Stimulated activated CD4-positive, alpha-beta T cell treated with anti-CD3 and anti-CD28 coated beads, Interleukin-15, amount 100 ng/mL, for 1 hour (primary cell): ENCODE measurements around the gene PRKCQ.

Experiments
- DNase-seq, 2 donors: peaks; one replicate each; pipeline ENCODE4 v3.0.0-alpha.2; 2020; ENCODE audit warnings: low read depth in 1 of 2, low spot score in 1 of 2

Gene PRKCQ

DNA sequence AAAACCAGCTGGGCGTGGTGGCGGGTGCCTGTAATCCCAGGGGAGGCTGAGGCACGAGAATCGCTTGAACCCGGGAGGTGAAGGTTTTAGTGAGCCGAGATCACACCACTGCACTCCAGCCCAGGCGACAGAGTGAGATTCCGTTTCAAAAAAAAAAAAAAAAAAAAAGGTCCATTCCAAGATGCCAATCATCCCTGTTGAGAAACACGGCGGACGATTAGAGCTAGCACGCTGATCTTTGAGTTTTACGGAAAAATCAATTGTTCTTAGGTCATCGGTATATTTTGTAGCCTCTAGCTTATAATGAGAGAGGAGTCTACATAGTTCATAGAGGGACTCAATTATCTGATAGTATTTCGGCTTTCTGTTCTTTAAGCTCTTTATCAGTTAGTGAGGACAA lies 169.2 kb downstream of the PRKCQ start:
- DNase-seq: no peak

DNA sequence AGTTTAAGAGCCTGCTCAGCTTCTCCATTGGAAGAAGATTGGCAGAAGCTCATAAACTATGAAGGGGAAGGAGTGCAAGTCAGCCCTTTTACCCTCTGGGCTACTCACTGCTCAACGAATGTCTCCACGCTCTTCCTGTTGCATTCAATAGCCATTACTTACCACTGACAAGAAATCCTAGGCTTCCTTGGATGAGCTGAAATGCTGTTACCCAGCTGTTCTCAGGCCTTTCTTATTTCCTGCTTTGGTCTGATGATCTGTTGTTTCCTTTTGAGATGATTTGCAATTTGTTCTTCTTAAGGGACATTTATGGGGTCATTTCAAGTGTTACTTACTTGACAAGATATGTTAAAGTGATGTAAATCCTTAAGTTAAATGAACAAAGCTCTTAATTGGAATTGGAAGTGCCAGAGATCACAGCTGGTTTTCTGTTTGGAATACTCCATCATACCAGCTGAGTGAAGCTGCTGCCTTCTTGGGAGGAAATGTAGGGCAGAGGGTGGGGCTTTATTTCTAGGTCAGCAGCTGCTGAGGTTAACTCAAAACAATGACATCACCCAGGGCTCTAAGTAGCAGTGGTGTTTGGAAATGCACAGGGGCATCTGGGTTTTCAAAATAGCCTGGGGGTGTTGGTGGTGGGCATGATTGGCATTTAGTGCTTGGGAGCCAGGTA lies 170.0 kb downstream of the PRKCQ start:
- no peak for DNase-seq

DNA sequence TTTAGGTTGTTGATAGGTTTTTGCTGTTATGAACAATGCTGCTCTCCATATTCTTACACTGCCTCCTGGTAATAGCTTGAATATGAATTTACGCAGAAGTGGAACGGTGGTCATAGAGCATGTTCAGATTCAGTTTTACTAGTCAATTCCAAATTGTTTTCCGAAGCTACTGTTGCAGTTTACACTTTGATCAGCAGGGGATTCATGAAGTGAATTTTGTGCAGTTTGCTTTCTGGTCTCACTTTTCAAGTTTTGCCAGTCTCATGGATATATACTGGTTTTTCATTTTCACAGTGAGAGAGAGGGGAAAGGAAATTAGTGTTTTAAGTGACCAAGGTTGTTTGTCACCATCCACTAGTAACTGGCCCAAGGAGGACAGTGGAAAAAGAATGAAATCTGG lies 171.3 kb downstream of the PRKCQ start:
- DNase-seq: no peak

DNA sequence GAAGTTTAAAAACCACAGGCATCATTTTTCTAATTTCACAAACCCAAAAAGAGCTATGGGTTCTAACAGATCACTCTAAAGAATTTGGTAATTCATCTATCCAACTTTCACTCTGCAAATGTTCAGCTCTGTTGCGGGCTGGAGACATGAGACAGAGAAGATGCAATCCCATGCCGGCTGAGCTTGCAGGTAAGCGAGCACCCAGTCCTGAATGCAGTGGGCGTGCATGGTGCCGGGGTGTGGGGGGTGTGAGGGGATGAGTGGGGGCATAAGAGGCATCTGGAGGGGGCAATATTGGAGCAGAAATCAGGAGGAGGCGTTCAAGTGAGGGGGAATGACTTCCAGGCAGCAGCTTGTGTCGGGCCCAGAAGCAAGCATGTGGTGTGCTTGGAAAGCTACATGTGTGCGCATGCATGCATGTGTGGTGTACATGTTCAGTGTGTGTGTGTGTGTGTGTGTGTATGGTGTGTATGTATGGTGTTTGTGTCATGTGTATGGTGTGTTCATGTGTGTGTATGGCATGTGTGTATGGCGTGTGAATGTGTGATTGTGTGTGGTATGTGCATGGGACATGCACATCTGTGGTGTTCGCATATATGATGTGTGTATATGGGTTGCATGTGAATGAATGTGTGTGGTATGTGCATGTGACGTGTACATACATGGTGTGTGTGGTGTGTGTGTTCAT lies 172.9 kb downstream of the PRKCQ start:
- no peak for DNase-seq

DNA sequence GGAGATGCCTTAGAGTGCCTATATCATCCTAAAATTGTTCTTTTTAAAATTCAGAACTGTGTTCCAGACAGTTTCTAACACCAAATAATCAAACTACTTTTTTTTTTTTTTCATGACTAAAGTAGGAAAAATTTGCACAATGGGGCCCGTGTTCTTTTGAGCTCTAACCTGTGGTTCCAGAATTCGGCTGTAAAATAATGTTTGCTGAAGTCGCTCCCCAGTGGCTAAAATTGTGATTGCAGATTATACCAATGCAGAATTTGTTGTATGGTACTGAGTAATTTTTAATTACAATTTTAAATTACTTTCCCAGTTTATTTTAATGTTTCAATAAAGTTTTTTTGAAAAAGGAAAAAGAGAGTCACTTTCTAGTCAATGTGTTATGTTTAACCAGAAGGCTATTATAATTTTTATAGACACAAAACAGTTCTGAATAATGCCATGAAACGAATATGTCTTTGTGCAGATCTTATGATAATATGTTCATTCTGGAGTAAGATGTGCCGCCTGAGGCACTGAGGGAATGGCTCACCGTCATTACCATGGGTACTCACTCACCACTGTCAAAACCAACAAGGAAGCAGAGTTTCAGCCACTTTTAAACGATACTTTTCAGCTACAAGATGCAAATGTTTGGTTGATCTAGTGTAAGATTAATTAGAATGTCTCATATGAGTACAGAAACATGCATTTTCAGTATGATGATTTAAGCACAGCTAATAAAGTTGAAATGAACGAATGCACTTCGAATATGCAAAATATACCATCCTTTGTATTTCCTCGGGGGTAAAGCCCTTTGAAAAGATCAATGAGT lies 173.6 kb downstream of the PRKCQ start:
- no peak for DNase-seq

DNA sequence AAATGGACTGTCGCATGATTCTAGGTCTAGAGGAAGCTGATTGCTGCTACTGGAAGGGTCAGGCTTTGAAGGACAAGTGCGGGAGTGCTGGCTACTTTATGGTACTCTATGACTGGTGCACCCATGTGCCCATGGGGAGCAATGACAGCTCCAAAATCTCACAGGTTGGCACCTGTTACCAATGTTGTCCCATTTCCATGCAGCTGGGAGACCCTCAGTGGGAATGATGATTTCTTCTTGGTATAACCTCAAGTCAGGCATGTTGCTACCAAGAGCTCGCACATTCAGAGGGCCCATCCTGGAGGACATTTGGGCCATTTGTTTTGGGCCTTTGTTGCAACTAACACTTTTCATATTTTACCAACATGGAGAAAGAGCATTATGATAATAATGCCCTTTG lies 174.4 kb downstream of the PRKCQ start:
- no peak for DNase-seq

DNA sequence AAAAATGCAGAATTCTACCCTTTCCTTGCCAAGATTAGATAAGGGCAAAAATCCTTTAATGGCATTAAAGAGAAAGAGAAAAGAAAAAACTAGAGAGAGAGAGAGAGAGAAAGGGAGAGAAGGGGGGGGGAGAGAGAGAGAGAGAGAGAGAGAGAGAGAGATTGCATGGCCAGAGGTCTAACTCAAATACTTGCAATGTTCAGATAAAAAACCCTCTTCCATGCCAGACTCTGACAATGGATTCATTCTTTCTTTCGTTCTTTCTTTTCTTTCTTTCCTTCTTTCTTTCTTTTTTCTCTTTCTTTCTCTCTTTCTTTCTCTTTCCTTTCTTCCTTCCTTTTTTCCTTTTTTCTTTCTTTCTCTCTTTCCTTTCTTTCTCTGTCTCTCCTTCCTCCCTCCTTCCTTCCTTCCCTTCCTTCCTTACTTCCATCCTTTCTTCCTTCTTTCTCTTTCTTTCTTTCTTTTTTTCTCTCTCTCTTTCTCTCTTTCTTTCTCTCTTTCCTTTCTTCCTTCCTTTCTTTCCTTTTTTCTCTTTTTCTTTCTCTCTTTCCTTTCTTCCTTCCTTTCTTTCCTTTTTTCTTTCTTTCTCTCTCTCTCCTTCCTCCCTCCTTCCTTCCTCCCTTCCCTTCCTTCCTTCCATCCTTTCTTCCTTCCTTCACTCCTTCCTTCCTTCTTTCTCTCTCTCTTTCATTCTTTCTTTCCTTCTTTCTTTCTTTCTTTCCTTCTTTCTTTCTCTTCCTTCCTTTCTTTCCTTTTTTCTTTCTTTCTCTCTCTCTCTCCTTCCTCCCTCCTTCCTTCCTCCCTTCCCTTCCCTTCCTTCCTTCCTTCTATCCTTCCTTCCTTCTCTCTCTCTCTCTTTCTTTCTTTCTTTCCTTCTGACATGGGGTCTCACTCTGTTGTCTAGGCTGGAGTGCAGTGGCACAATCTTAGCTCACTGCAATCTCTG lies 175.7 kb downstream of the PRKCQ start:
- DNase-seq: no peak

DNA sequence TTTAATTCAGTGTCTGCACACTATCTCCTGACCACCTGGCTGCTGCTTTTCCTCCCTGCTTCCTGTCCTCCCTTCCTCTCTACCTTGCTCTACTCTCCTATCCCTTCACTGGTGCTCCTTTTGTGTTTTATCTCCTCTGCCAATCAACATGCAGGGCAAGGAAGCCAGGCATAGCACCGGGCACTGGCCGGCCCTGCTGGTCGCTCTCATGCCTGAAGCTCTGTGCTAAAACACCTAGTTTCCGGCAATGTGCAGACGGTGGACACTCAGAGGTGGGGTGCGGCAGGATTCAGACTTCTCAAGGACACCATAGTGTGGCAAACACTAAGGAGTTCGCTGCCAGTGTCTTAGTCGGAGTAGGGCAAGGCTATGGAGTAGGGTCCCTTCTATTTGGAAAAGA lies 177.1 kb downstream of the PRKCQ start:
- DNase-seq: no peak

DNA sequence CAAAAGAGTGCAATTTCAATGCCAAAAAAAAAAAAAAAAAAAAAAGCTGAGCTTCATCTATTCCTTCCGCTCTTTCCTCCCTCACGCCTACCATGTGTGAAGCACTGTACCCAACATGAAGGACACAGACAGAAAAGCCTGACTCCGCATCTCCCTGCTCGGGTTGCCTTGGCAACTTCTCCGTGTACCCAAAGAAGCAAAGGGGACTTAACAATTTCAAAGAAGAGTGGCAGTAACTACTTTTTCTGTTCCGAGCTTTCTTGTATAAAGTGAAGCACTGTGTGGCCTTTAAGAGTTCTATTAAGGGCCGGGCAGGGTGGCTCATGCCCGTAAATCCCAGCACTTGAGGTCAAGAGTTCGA lies 177.7 kb downstream of the PRKCQ start:
- DNase-seq: no peak

DNA sequence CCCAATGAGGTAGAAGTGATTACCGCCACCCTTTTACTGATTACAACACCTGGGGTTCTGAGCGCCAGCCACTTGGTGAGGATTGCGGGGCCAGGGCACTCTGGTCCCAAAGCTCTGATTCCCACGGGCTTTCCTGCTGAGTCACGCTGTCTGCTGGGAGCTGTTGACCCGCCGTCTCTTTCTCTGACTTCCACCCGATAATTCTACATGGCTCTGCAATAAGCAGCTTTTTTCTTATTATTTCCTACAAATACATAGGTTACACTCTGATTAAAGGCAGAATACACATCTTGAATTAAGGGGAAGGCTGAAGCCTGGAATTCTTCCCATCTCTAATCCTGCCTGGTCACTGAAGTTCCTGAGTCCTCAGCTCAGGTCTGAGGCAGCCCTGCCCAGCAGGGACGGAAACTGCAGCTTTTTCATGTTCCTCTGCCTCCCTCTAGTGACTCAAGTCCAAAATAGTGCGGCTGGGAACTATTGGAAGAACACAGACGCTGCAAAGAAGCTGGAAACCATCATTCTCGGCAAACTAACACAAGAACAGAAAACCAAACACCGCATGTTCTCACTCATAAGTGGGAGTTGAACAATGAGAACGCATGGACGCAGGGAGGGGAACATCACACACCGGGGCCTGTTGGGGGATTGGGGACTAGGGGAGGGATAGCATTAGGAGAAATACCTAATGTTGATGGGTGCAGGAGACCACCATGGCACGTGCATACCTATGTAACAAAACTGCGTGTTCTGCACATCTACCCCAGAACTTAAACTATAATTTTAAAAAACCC lies 178.3 kb downstream of the PRKCQ start:
- peak in 1 of 2 donors; percentile 17 for DNase-seq

DNA sequence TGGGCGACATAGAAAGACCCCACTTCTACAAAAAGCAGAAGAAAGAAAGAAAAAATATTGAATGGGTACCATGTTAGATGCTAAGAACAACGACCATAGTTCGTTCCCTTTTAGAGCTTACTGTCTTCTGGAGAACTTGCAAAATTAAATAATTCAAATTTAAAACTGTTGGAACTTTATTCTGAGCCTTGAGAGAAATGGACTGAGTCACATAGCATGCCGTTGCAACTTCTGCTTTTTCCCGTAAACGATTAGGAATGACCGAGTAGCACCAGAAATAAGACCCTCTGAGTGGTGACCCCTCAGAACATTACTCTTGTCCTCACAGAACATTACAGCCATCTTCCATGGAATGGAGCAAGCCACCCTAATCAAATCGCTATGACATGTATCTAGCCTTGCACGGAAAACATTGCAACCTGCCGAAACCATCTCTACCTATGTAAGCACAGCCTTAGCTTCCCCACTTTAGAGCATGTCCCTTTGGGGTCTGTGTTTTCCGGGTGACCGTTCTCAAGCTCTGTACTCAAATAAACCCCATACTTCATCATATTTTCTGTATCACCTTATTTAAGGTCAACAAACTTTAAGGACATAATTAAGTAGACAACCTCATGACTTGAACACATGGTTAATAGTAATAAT lies 179.1 kb downstream of the PRKCQ start:
- DNase-seq: no peak

DNA sequence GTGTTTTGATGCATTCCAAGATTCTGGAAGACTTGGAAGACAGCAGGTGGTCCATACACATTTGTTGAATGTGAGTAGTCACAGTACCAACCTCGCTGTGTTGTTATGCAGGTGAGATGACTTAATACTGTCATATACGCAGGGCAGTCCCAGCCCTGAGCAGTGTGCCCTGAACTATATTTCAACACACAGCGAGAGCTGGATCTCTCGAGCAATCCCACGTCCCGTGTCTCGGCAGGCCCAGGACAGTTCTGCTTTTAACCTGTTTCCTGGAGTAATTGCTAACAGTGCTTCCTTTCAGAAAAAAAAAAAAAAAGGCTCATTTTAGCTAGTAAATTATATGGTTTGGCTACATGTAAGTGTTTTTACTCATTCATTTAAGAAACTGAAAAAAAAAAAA lies 179.7 kb downstream of the PRKCQ start:
- no peak for DNase-seq

DNA sequence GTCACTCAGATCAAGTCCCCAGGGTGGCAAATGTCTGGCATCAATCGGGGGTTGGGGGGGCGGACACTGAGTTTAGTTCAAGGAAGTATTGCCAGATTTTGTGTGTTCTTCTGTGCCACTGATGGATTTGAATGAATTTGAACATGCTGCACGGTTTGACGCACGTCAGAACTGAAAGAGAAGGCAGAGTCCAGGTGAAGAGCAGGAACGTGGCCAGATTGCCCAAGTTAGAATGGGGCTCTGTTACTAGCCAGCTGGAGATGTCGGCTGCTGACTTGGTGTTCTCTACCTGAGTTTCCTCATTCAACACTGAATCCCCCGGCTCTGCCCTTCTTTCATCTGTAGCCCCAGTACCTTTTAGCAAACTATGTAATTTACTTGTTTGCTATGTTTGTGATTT lies 180.2 kb downstream of the PRKCQ start:
- DNase-seq: no peak

DNA sequence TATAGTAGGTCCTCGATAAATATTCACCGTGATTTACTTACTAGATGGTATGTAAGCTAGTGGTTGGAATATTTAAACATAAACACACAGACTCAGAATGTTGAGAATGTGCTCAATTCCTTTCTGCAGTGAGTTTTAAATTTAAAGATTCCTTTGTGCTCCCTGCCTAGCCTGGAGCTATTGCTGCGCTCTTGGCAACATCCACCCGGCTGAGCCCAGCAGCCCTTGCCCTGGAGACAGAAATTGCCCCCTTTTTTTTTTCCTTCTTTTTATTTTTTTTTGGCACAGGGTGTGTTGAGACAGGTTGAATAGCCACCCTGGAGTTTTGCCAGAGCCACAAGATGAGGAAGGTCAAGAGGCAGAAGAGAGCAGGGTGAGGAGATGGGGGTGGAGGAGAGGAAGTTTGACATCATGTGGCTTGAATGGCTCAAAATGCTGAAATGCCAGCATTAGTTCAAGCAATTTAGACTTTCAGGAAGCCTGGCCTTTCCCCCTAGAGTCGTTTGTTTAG lies 180.8 kb downstream of the PRKCQ start:
- DNase-seq: no peak

DNA sequence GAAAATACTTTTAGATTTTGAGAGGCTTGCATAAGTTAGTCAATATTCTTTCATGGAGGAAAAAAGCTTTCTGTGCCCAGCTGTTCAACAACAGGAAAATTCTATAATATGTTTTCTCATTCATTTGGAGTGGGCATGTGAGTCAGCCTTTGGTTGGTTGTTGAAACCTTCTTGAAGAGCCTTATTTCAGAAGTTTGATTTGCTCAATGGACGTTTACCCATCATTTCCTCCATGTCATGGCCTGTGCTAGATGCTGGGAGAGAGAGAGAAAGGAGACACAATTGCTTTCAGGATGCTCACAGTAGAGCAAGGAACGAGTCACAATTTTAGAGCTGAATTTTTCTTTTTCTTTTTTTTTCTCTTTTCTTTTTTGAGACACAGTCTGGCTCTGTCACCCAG lies 181.7 kb downstream of the PRKCQ start:
- no peak for DNase-seq

DNA sequence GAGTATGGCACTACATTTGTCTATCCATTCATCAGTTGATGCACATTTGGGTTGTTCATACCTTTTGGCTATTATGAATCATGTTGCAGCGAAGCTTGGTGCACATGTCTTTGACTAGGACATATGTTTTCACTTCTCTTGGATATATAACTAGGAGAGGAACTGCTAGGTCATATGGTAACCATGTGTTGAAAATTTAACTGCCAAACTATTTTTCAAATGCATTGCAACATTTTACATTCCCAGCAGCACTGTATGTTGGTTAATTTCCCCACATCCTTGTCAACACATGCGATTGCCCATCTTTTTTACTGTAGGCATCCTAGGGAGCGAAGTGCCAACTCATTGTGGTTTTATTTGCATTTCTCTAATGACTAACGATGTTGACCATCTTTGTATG lies 183.4 kb downstream of the PRKCQ start:
- DNase-seq: no peak

DNA sequence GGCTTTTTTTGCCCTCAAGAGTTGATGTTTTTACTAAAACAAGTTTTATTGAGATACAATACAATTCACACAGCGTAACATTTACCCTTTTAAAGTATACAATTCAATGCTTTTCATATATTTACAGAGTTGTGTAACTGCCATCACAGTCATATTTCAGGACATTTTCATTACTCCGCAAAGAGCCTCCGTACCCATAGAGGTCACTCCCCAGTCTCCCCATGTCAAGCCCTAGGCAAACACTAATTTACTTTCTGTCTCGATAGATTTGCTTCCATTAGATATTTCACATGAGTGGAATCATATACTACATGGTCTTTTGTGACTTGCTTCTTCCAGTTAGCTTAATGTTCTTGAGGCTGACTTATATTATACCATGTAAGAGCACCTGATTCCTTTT lies 183.8 kb downstream of the PRKCQ start:
- no peak for DNase-seq

DNA sequence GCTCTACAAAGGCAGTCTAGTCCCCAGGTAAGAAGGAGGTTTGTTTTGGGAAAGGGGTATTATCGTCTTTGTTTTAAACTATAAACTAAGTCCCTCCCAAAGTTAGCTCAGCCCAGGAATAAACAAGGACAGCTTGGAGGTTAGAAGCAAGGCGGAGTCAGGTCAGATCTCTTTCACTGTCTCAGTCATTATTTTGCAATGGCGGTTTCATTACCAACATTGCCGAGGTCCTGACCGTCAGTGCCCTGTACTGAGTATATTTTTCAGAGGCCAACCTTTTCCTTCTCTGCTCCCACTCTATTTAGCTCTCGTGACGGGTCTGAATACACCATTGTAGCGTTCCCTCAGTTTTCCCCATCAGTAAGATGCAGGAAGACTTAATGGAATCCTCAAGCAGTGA lies 184.5 kb downstream of the PRKCQ start:
- DNase-seq: no peak

DNA sequence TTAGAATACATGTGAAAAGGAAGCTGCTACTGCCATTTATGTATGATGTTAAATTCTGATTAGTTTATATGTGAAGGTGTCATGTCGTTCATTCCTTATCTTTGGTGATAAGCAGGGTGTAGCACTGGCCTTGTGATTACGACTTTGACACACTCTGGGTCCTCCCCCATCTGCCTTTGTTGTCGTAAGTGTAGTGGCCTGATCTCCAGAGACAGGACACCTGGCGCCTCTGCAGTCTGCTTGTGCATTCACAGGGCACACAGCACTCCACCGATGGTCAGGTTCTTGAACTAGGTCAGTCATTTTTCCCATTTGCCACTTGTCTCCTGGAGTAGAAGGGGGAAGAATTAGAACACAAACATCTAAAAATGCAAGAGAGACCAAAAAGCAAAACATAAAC lies 186.0 kb downstream of the PRKCQ start:
- DNase-seq: no peak

DNA sequence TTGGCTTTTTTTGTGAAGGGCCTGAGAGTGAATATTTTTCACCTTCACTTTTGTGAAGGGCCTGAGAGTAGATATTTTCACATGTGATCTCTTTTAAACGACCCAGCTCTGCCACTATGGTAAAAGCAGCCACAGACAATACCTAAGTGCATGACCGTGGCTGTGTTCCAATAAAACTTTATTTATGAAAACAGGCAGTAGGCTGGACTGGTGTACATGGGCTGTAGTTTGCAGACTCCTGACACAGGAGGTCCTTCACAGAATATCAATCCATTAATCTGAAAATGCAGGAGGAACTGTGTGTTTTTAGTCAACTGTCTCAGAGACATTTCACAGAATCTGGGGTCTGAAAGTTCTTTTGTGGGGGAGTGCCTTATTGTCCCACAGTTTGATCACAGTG lies 186.9 kb downstream of the PRKCQ start:
- no peak for DNase-seq
